GM19351 (cell line): ENCODE data around the gene DGKD.
A peak's percentile ranks its signal among the peaks of the same experiment; 100 is the strongest.

Experiments
- ATAC-seq: cut with Tn5 transposase; IDR thresholded peaks from one replicate; pipeline ENCODE4 v1.9.1; 2021; ENCODE audit warnings: mild to moderate bottlenecking, moderate library complexity; ENCODE audit not compliant: unreplicated experiment

Gene DGKD

DNA sequence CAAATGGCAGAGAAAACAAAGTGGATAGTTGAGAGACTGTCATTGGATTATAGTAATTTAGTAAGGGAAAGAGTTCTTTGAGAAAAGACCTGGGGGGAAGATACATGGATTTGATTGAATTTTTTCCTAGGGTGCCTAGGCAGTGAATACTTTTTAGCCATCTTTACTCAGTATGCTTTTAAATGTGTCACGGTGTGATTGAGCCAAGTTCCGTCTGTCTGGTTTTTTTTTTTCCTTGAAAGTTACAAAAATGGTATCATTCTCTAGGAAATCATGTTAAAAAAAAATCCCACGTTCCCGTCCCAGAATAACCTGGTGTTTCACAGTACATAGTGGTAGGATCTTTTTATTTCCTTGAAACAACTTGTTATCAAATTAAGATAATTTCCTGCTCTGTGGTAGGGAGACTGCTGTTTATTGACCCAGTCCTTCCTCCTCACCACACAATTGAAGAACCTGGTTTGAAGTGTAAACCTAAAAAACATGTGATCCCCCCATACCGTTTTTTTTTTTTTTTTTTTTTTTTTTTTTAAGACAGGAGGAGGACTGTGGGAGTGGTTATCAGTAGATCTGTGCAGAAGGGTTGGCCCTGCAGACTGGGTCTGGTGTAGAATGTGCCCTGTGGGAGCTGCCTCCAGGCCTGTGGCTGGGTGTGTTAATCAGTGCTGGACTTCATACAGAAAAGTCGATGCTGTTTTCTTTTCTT, 55.1 kb downstream of the DGKD start:
- no peak for ATAC-seq

DNA sequence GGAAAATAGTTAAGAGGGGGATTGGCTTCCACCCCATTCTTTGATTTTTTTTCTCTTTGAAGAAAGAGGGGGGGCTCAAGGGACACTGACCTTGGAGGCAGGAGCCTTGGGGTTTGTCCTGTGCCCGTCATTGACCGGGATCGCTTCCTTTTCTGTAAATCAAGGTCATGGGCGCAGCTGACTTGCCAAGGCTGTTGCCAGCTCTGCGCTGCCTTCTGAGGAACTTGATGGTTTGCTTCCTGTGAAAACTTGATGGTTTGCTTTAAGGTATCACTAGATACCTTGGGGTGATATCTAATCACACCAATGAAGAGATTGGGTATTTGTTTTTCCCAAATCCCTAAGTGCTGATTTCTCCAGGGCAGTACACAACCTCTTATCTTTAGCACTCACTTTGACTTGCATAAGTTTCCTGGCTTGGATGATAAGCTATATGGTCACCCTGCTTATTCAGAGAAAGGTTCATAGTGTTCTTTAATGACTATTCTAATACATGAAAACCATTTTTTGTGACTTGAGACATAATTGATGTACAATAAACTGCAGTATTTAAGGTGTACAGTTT, 56.0 kb downstream of the DGKD start:
- no peak for ATAC-seq

DNA sequence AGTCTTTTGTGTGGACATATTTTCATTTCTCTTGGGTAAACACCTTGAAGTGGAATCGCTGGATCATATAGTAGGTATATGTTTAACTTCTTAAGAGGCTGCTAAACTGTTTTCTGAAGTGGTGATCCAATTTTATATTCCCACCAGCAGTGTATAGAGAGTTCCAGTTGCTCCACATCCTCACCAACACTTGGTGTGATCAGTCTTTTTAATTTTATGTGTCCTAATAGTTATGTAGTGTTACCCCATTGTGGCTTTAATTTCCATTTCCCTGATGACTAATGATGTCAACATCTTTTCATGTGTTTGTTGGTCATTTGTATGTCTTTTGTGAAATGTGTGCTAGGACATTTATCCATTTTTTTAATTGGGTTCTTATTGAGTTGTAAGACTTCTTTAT, 56.9 kb downstream of the DGKD start:
- ATAC-seq: no peak

DNA sequence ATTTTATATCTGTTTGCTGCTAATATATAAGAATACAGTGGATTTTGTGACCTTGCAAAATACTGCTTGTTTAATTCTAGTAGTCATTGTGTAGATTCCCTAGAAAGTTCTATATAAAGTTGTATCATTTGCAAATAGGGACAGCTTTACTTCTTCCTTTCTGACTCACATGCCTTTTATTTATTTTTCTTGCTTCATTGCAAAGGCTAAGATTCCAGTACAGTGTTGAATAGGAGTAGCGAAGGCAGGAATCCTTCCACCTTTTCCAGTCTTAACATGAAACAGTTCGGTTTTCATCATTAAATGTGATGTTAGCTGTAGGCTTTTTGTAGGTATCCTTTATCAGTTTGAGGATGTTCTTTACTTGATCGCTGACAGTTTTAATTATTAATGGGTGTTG, 58.1 kb downstream of the DGKD start:
- ATAC-seq: no peak

DNA sequence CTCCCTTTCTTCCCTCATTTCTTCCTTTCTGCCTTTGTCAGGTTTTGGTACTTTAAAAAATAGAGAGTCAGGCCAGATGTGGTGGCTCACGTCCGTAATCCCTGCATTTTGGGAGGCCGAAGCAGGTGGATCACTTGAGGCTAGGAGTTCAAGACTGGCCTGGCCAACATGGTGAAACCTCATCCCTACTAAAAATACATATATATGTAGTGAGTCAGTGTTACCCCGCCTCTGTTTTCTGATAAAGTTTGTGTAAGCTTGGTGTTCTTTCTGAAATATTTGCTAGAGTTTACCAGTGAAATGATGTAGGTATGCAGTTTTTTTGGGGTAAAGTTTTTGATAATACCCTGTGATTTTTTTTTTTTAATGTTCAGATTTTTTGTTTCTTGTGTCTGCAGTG, 58.8 kb downstream of the DGKD start:
- ATAC-seq: no peak

DNA sequence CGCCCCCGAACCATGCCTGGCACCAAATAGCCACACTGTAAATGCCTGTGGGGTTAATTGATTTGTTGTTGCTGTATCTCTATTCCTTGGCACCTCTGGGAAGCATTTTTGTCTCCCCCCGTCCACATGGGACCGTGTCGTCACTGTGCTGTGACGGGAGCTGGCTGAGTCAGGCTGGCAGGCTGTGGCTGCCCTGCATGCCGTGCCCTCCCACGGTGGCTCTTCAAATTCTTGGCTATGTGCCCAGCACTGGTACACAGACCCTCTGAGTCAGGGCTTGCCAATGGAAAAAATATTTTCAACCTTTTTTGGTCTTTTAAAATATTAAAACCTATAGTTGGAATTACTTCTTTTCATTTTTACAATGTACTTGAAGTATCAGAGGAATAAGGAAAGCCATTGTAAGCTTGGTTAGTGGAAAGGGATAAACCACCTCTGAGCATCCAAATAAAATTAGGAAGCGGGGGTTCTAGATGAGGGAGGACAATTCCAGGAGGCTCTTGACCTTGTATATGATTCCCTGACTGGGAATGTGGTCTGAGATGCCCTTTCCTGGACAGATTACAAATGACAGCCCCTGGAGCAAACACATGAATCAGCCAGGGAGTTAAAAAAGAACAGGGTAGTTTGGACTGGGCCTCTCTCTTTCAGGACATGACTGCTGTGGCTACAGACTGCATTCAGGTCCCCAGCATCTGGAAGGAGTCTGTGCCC, 59.4 kb downstream of the DGKD start:
- ATAC-seq: no peak

DNA sequence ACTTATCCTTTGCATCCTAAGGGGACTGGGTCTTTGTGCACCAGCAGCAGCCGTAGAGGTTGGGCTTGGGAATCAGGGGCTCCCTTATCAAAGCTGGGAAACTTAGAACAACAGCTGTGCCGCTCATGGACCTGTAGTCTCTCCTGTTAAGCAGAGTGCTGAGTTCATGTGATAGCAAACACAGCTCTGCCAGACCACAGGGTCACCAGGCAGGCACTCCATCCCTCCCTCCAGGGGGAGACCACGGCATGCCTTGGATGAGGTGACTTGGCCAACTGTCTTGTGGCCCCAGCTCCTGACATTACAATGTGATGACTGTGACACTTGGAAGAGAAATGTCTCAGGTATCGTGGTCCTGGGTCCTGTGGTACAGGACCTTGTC, 60.0 kb downstream of the DGKD start:
- ATAC-seq: no peak

DNA sequence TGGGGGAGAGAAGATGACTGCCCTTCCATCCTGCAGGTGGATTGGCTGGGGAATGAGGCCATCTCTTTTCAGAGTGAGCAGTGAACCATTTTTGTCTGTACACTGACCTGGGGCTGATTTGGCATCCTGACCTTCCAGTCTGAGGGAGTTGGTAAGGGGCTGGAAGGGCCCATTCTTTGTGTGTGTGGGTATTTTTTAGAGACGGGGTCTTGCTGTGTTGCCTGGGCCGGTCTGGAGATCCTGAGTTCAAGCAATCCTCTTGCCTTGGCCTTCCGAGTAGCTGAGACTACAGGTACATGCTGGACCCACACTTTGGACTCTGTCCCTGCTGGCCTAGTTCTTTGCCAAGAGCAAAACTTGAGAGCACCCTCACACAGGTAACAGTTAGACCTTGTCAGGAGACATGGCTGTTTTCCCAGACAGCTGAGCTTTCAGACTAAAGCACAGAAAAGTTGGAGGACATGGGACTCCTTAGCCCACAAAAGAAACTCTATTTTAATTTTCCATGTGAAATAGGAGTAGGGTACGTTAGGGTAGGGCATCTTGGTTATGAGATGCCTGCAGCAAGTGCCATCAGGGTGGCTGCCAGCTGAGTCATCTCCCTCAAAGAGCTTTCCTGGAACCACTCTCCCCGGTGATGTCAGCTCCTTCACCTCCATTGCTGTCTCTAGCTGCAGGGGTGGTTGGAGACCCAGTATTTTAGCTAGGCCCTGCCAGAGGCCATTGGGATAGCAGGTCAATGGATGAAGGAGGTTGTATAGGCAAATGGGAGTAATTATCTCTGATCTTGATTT, 60.7 kb downstream of the DGKD start:
- no peak for ATAC-seq

DNA sequence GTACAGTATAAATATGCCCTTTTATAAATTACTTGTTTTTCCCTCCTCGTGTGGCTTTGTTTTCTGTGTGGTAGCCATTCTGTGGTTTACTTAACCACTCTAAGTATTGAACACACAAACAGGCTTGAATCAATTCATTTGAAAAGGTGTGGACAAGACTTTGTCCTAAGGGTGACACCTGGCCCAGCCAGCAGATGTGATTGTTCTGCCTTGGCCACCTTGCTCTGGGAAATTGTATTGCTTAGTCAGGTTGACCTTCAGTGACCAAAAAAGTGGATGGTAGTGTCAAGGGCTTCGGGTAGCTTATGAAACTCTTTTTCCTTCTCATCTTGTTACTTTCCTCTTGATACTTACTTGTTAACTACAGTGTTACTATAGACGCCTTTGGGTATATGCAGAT, 61.9 kb downstream of the DGKD start:
- no peak for ATAC-seq

DNA sequence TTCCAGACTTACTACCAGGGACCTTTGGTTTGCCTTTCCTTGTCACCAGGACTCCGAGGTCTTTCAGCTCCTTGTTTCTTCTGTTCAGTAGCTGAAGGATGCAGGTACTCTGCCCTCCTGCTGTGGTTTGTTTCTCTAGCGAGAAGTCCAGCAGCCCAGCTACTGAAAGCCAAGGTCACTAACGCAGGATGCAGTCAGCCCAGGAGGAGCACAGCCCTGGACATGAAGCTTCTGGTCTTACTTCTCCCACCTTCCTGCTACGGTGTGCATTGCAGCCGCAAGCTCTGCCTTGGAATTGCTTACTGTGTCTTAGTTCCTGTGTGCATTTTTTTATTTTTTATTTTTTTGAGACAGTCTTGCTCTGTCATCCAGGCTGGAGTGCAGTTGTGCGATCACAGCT, 62.4 kb downstream of the DGKD start:
- ATAC-seq: no peak

DNA sequence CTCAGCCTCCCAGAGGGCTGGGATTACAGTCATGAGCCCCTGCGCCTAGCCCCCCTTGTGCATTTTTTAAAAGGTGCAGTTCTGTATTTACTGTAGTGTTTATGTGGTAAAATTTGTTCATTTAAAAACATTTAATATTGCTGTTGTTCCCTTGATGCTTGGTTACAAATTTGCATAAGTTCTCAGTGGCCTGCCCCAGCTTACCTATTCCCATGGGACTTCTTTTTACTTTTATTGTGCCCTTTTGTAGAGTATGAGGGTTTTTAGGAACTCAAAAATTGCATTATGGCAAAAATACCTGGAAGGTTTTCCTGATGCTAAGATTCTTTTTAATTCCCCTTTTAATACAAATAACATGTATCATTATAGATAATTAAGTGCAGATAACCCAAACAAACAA, 63.0 kb downstream of the DGKD start:
- ATAC-seq: no peak

DNA sequence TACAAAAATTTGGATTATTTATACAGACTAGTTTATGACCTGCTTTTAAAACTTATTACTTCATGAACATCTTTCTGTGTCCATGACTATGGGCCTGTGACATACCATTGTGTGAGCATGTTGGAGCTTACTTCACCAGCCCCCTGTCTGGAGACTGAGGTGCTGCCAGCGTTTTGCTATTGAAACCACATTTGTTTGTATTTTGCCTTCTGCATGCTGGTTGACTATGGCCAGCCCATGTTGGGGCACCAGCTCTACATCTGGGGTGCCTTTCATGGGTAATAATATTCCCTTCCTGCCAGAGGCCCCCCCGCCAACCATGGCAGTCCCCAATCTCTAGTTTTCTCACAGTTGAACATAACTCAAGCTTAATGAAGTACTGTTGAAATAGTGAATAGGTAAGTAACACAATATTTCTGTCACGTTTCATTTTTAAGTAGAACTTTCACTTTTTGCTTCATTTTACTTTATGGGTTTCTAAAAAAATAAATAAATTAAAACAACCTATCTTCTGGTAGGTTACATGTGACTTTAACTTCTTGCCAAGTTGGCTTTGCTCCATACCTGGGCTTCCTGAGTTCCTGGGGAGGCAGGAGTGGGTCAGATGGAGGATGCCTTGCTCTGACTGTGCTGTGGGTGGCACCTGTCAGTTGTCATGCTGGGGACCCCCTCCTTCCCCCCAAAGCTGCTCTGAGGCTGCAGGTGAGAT, 63.9 kb downstream of the DGKD start:
- no peak for ATAC-seq

DNA sequence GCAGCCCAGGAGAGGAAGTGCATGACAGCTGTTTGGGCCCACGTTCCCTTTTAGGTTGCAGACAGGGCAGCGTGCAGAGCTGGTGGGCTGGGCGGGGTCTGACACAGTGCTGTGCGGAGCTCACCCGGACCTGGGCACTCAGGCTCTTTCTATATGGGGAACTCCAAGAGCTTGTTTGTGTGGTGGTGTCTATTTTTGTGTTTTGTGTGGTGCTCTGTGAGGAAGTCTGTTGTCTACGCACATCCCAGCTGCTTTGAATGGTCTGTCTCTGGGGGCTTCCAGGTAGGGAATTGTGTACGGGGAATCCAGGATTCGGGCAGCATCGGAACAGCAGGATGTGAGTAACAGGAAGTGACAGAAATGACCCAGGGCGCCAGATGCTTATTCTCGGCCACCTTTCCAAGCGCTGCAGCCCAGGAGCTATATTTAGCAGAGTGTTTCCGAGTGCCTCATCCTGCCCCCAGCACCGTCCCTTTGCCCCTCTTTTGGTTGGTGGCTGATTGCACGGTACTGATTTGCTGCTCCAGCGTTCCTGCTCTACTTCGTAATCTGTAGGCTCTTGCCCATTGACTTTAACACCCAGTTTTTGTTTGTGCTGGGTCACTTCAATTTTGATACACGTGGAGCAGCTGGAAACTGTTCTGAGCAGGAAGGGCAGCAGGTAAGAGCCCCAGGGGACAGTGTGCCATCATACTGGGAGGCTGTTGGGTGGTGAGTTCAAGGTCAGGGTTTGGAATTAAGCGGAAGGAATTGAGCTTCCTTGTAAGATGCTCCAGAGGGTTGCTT, 64.7 kb downstream of the DGKD start:
- ATAC-seq: peak; percentile 52

DNA sequence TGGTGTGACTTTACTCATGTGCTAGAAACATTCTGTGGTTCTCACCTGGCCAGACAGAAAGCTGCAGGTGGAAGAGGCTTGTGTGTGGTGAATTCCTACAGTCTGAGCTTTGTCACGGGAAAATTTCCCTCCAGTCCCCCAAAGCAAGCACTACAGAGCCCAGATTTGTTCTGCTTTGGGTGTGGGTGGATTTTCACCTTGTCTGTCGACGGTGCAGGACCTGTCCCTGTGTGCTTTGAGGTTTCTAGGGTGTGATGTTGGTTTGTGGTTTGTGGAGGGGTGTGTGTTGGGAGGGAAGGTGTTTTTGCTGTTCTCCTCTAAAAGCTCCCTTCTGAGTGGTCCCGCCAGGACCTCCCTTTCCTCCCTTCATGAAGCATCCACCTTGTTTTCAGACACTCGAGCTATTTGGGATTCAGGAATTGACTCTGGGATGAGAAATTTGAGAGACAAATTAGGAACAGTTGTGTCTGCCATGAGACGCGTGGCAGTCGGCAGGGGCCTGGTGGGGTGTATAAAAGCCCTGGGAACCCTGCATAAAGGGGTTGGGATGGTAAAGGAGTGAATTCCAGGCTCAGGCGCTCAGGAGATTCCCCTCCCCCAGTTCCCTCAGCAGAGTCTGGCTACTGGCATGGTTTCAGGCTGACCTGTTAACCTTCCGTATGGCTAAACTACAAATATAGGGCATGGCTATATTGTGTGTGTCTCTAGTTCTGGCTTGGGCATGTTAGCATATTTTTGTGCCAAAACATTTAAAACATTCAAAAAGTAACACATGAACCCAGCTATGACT, 65.5 kb downstream of the DGKD start:
- no peak for ATAC-seq

DNA sequence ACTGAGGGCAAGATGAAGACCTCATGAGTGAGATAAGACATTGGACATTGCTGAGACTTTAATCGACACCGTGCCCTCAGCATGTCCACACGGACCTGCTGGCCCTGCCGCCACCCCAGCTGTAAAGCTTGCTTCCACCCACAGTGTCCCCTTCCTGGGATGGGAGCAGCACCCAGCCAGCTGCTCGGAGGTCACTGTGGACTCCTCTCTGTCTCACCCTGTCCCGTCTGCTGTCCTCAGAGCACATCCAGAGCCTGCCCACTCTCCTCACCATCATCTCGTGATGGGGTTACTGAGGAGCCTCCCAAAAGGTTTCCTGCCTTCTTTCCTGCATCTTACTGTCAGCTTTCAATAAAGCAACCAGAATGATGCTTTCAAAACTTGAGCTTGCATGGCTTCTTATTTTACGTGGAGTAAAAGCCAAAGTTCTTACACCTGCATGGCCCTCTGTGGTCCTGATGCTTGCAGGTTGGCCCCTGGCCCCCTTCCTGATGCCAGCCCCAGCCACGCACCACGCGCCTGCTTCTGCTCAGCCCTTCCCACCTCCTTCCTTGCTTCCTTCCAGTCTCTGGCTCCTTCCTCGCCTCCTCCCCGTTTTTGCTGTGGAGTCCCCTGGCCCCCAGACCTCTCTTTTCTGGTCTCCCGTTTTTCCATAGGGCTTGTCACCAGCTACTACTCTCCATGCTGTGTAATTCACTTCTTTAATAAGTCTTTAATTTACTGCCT, 67.0 kb downstream of the DGKD start:
- no peak for ATAC-seq

DNA sequence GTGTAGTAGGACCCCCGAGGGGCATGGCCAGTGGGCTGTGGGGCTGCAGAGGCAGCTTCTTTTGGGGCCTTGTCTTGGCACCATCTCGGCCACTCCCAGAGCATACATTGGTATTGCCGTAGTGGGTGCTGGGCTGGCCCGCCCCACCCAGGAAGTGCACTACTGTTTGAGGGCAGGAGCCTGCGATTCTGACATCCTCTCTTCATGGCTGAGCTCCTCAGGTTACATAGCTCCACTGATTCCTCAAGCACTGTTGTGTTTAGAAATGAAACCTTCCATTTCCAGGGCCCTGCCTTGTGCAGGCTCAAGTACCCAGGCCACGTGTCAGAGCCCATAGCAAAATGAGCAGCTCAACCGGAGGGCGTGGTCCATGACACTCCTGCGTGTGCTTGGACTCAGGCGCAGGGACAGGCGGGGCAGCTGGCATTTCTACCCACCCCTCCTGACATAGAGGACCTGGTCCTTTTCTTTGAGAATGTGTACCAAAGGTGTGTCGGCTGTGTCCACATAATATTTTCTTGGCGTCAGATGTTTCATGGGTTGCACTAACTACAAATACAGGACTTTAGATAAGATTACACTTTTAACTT, 67.9 kb downstream of the DGKD start:
- peak; percentile 73 for ATAC-seq

DNA sequence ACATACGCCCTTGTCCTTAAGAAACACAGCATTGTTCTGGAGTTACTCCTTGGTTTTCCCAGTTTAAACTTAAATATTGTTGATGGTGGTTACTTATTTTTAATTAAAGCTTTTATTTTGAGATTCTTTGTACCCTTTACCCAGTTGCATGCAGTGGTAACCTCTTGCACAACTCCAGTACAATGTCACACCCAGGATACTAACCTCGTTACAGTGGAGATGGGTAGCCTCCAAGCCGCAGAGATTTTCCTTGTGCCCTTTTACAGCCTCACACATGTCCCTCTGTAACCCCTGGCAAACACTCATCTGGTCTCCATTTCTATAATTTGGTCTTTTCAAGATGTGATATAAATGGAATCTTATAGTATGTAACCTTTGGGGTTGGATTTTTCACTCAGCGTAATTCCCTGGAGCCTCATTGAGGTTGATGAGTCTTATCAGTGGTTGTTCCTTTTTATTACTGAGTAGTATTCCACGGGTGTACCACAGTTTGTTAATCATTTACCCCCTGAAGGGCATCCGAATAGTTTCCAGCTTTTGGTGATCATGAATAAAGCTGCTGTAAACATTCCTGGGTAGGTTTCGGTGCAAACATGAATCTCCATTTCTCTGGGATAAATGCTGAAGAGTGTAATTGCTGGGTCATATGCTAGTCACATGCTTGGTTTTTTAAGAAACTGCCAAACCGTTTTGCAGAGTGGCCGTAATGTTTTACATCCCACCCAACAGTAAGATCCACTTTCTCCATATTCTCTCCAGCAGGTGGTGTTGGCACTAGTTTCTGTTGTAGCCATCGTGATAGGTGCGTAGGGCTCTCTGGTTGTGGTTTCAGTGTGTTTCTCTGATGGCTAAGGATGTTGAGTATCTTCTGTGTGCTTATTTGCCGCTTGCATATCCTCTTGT, 68.6 kb downstream of the DGKD start:
- ATAC-seq: no peak

DNA sequence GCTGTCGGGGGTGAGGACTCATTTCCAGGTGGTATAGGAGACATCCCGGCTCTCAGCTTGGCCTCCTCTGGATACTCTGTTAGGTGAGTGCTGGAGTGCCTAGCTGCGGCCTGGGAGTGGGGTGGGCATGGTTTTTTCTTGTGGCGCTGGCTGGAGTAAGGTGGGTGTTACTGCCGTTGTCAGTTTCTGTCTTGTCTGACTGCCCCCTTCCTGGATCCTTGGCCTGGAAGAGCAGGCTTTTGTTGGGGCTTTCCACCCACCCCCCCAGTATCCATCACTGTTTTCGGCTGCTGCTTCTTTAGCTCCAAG, 69.2 kb downstream of the DGKD start:
- no peak for ATAC-seq
